Umbilical cord (tissue), 2 donors: ENCODE data around the gene RAB13. TPM values are rescaled to one million over a fixed set of nuclear protein-coding genes. Genes with fewer than 3 reads are reported as not detected.
"Not testable (repeated sequence)": the region's sequence is repeated elsewhere in the genome, so short reads cannot be mapped to it uniquely, and the experiment has no call there.

ENCODE experiments used
- DNase-seq: peaks from one replicate; pipeline ENCODE4 v3.0.0-alpha.2; 2015; ENCODE audit warnings: low spot score
- total RNA-seq: library from RNA; depleted of rRNA; stranded (reverse); fragments of >200 nt; gene quantifications from one replicate; pipeline ENCODE4 v1.2.3, GENCODE V29; 2014; ENCODE audit warnings: low replicate concordance; ENCODE audit not compliant: insufficient read depth

RAB13 gene
- 68.9 TPM for total RNA-seq

GRCh38 chr1:153985941-153986761, at the start of gene RAB13:
Gene RAB13 (minus strand): TSS chr1:153986339. CDS start chr1:153986236, 103 bp downstream.
- peak; percentile 94 for DNase-seq

GRCh38 chr1:154033697-154034096, 47.6 kb upstream of the RAB13 start:
- not testable (repeated sequence) for DNase-seq

GRCh38 chr1:154019940-154020339, 33.8 kb upstream of the RAB13 start:
- DNase-seq, result no peak

- DNase-seq, result no peak
Observed at GRCh38 chr1:154019269-154019668, 33.1 kb upstream of the RAB13 start.

GRCh38 chr1:154014154-154014907, 28.2 kb upstream of the RAB13 start:
- no peak for DNase-seq

GRCh38 chr1:154012543-154012942, 26.4 kb upstream of the RAB13 start:
- DNase-seq, result not testable (repeated sequence)

- no peak for DNase-seq
Observed at GRCh38 chr1:154012129-154012528, 26.0 kb upstream of the RAB13 start.

- DNase-seq, result no peak
Observed at GRCh38 chr1:154006136-154006535, 20.0 kb upstream of the RAB13 start.

GRCh38 chr1:154000420-154000819, 14.3 kb upstream of the RAB13 start:
- DNase-seq, result no peak

- not testable (repeated sequence) for DNase-seq
Observed at GRCh38 chr1:153996882-153997281, 10.7 kb upstream of the RAB13 start.

GRCh38 chr1:153995640-153996039, 9.5 kb upstream of the RAB13 start:
- DNase-seq, result no peak

- peak; percentile 74 for DNase-seq
Observed at GRCh38 chr1:153995202-153995601, 9.1 kb upstream of the RAB13 start.

GRCh38 chr1:153991806-153992205, 5.7 kb upstream of the RAB13 start:
- DNase-seq, result no peak

- no peak for DNase-seq
Observed at GRCh38 chr1:153991151-153991630, 5.1 kb upstream of the RAB13 start.

GRCh38 chr1:153990468-153991150, 4.5 kb upstream of the RAB13 start, which contains the start of gene RPS27:
Gene RPS27 (plus strand): TSS chr1:153990762. CDS start chr1:153990797, 35 bp downstream.
- peak; percentile 99 for DNase-seq

GRCh38 chr1:153987621-153988020, 1.5 kb upstream of the RAB13 start:
- no peak for DNase-seq

GRCh38 chr1:153985341-153985912, 712 bp downstream of the RAB13 start:
- peak; percentile 70 for DNase-seq

- no peak for DNase-seq
Observed at GRCh38 chr1:153984123-153984894, 1.8 kb downstream of the RAB13 start.

GRCh38 chr1:153981735-153982134, 4.4 kb downstream of the RAB13 start:
- not testable (repeated sequence) for DNase-seq

GRCh38 chr1:153979091-153979490, 7.0 kb downstream of the RAB13 start:
- DNase-seq, result not testable (repeated sequence)
